Prostate gland (tissue), 2 donors: ENCODE measurements around the gene CCDC73.

Experiments used
- POLR2AphosphoS5 ChIP-seq: sonication (generic); formaldehyde crosslinking; IDR thresholded peaks from one replicate; pipeline ENCODE4 v1.6.1; 2017; ENCODE audit warnings: antibody characterized with exemption
- TF ChIP-seq, protein P1 (sequence below), 4 experiments: fragments of 200-600 bp in 2 of 4; fragments of 450-650 bp in 2 of 4; sonication (generic) in 2 of 4; IDR thresholded peaks; 1 replicate in 3 of 4; 2 replicates in 1 of 4; pipeline ENCODE4 v1.5.1; 2016 to 2019; ENCODE audit warnings: antibody characterized with exemption in 4 of 4, mild to moderate bottlenecking in 2 of 4, moderate library complexity in 2 of 4

DNA sequence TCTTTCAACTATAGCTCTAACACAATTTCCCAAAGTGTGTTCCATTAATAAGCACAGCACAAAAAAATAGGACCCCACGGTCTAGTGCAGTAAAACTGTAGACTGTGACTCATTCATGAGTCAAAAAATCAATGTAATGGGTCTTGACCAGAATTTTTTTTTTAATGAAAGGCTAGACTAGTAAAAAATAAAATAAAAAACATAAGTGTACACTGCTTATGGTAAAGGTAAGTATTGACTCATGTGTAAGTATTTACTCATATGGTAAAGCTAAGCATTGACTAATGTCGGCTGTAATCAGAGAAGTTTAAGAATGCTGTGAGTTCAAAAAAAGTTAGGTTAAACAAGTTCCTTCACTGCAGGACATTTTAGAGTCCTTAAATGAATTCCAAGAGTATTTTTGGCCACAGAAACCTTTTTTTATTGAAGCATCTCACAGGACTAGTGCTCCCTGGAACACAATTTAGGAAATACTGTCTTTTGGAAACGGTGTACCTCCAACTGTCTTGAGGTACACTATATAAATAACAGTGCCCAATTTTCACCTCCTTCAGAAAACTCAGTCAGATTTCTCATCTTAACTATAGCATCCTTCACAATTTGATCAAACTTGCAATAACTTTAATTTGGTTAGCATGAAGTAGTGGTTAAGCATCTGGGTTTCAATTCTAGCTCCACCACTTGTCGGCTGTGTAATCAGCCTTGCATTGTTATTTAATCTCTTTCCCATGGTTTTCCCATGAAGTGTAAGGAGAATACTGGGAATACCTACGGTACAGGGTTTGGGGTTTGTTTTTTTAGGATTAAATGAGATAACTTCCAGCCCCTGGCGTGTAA lies 2.1 kb downstream of the CCDC73 start:
- TF ChIP-seq, protein P1, sequence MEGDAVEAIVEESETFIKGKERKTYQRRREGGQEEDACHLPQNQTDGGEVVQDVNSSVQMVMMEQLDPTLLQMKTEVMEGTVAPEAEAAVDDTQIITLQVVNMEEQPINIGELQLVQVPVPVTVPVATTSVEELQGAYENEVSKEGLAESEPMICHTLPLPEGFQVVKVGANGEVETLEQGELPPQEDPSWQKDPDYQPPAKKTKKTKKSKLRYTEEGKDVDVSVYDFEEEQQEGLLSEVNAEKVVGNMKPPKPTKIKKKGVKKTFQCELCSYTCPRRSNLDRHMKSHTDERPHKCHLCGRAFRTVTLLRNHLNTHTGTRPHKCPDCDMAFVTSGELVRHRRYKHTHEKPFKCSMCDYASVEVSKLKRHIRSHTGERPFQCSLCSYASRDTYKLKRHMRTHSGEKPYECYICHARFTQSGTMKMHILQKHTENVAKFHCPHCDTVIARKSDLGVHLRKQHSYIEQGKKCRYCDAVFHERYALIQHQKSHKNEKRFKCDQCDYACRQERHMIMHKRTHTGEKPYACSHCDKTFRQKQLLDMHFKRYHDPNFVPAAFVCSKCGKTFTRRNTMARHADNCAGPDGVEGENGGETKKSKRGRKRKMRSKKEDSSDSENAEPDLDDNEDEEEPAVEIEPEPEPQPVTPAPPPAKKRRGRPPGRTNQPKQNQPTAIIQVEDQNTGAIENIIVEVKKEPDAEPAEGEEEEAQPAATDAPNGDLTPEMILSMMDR (IDR thresholded peaks at IDR 0.05): no peak
- no peak for TF ChIP-seq POLR2AphosphoS5
